Measurements from ENCODE around the gene DAB2. TPM values are rescaled to one million over a fixed set of nuclear protein-coding genes. Genes with fewer than 3 reads are reported as not detected.

DAB2 gene
- total and polyA plus RNA-seq, 4 donors, result 29.6 to 112 (median 69.8) TPM

DNA sequence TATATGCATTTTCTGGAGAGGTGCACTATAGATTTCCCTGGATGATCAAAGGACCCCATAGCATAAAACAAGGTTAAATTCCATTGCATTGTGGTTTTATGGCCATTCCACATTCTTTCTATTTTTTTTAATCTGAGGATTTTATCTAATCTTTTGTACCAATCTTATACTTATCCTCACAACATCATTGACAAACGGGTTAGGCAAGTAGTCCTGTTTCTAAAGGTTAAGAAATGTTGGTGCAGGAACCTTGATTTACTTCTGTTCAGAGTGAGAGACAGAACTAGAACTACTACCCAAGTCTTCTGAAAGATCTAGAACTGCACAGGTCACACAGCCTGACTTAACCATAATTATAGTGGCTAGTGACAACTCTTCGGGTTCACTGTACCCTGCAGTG, 5.7 kb upstream of the DAB2 start:
- no peak for DNase-seq
- H3K36me3 ChIP-seq (ENCODE audit: control insufficient read depth in 4 of 4, insufficient read depth in 4 of 4, low read length in 4 of 4), result no peaks in the 10 kb centered on the region
- no peak overlapping the region for H3K9ac ChIP-seq (ENCODE audit: insufficient read depth in 1 of 2, low read length in 2 of 2)
- H3K4me3 ChIP-seq, result no peak overlapping the region
- TF ChIP-seq, protein P1, sequence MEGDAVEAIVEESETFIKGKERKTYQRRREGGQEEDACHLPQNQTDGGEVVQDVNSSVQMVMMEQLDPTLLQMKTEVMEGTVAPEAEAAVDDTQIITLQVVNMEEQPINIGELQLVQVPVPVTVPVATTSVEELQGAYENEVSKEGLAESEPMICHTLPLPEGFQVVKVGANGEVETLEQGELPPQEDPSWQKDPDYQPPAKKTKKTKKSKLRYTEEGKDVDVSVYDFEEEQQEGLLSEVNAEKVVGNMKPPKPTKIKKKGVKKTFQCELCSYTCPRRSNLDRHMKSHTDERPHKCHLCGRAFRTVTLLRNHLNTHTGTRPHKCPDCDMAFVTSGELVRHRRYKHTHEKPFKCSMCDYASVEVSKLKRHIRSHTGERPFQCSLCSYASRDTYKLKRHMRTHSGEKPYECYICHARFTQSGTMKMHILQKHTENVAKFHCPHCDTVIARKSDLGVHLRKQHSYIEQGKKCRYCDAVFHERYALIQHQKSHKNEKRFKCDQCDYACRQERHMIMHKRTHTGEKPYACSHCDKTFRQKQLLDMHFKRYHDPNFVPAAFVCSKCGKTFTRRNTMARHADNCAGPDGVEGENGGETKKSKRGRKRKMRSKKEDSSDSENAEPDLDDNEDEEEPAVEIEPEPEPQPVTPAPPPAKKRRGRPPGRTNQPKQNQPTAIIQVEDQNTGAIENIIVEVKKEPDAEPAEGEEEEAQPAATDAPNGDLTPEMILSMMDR (IDR thresholded peaks at IDR 0.05; ENCODE audit: control extremely low read depth, extremely low read depth), result no peak
- no peaks in the 10 kb centered on the region for H3K27me3 ChIP-seq (ENCODE audit: control insufficient read depth in 3 of 3, insufficient read depth in 3 of 3, low read length in 2 of 3)
- no peaks in the 10 kb centered on the region for H3K9me3 ChIP-seq (ENCODE audit: control insufficient read depth in 4 of 4, insufficient read depth in 3 of 4, low read length in 3 of 4)
- no peak overlapping the region for H3K27ac ChIP-seq (ENCODE audit: low read depth in 1 of 2, low read length in 1 of 2)
- ATAC-seq (ENCODE audit: insufficient read depth, low FRiP score), result no peak
- WGBS, 2 donors, result 78 to 83% methylated on average over 2 of the region's 2 CpGs
- peaks cover 0 to 25% (median 6%) of the 10 kb centered on the region in 5 donors for H3K4me1 ChIP-seq (ENCODE audit: control insufficient read depth in 5 of 5, insufficient read depth in 5 of 5, low read length in 5 of 5)

DNA sequence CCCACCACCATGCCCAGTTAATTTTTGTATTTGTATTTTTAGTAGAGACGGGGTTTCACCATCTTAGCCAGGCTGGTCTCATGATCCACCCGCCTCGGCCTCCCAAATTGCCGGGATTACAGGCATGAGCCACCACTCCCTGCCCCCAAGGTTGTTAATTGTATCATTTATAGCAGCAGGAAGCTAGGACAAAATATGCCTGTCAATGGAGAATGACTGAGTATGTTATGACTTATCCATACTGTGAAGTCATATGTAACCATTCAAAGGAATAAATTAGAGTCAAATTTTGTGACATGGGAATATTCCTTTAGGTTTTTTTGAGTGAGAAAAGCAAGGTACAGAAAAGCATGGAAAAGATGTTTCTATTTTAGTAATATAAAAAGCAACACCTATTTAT, 3.9 kb upstream of the DAB2 start:
- WGBS, 2 donors, result 93 to 95% methylated on average over 4 of the region's 4 CpGs

DNA sequence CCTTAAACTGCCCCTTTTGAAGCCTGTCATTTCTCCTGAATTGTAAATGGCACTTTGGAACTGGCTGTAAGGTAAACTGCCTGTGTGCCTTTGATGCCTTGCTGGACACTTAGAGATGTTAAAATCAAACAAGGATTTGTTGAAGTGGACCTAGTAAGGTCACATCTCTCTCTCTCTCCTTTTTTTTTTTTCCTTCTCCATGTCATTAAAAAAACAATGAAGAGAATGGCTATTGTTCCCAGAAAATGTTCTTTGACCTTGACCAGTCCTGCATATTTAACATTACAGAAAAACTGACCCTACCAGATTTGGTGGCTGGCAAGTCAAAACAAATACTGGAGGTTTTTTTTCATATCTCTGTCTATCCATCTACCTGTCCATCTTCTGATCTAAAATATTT, 2.9 kb upstream of the DAB2 start:
- TF ChIP-seq, protein P1 (IDR thresholded peaks at IDR 0.05; ENCODE audit: control extremely low read depth, extremely low read depth), result no peak
- ATAC-seq (ENCODE audit: insufficient read depth, low FRiP score) (no peak), DNase-seq (no peak)
- no peak overlapping the region for H3K9ac ChIP-seq (ENCODE audit: insufficient read depth in 1 of 2, low read length in 2 of 2)
- no peaks in the 10 kb centered on the region for H3K27me3 ChIP-seq (ENCODE audit: control insufficient read depth in 3 of 3, insufficient read depth in 3 of 3, low read length in 2 of 3)
- H3K27ac ChIP-seq (ENCODE audit: low read depth in 1 of 2, low read length in 1 of 2), result no peak overlapping the region
- H3K9me3 ChIP-seq (ENCODE audit: control insufficient read depth in 4 of 4, insufficient read depth in 3 of 4, low read length in 3 of 4), result no peaks in the 10 kb centered on the region
- no peak overlapping the region for H3K4me3 ChIP-seq
- H3K4me1 ChIP-seq (ENCODE audit: control insufficient read depth in 5 of 5, insufficient read depth in 5 of 5, low read length in 5 of 5), result peaks cover 0 to 41% (median 6%) of the 10 kb centered on the region in 5 donors
- H3K36me3 ChIP-seq (ENCODE audit: control insufficient read depth in 4 of 4, insufficient read depth in 4 of 4, low read length in 4 of 4), result peaks cover 0 to 3% (median 0%) of the 10 kb centered on the region in 4 donors

More for the DNA sequence above, 3.9 kb upstream of the DAB2 start:
- H3K4me3 ChIP-seq, result no peak overlapping the region
- ATAC-seq (ENCODE audit: insufficient read depth, low FRiP score) (no peak), DNase-seq (no peak)
- no peaks in the 10 kb centered on the region for H3K9me3 ChIP-seq (ENCODE audit: control insufficient read depth in 4 of 4, insufficient read depth in 3 of 4, low read length in 3 of 4)
- H3K9ac ChIP-seq (ENCODE audit: insufficient read depth in 1 of 2, low read length in 2 of 2), result no peak overlapping the region
- H3K27ac ChIP-seq (ENCODE audit: low read depth in 1 of 2, low read length in 1 of 2), result no peak overlapping the region
- H3K36me3 ChIP-seq (ENCODE audit: control insufficient read depth in 4 of 4, insufficient read depth in 4 of 4, low read length in 4 of 4), result no peaks in the 10 kb centered on the region
- H3K27me3 ChIP-seq (ENCODE audit: control insufficient read depth in 3 of 3, insufficient read depth in 3 of 3, low read length in 2 of 3), result no peaks in the 10 kb centered on the region
- peaks cover 0 to 31% (median 6%) of the 10 kb centered on the region in 5 donors for H3K4me1 ChIP-seq (ENCODE audit: control insufficient read depth in 5 of 5, insufficient read depth in 5 of 5, low read length in 5 of 5)
- TF ChIP-seq, protein P1 (IDR thresholded peaks at IDR 0.05; ENCODE audit: control extremely low read depth, extremely low read depth), result no peak

DNA sequence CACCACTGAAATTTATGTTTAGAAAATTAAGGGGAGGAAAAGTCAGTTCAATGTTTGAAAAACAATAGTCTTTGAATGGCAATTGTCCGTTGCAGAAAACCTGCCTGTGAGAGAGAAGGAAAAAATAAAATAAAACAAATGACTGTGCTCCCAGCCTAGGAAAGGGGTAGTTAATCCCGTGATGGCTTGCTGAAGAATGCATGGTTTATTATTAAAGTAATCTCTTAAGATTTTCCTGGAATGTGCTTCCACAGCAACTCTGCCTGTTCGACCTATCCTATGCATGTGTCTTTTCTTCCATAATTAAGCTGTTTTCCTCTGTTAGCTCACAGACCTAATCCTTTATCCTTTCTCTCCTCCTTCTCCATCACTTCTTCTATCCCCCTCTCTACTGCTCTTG, 2.4 kb upstream of the DAB2 start:
- H3K27ac ChIP-seq (ENCODE audit: low read depth in 1 of 2, low read length in 1 of 2), result no peak overlapping the region
- no peaks in the 10 kb centered on the region for H3K27me3 ChIP-seq (ENCODE audit: control insufficient read depth in 3 of 3, insufficient read depth in 3 of 3, low read length in 2 of 3)
- peaks cover 0 to 3% (median 0%) of the 10 kb centered on the region in 4 donors for H3K36me3 ChIP-seq (ENCODE audit: control insufficient read depth in 4 of 4, insufficient read depth in 4 of 4, low read length in 4 of 4)
- no peak overlapping the region for H3K9ac ChIP-seq (ENCODE audit: insufficient read depth in 1 of 2, low read length in 2 of 2)
- H3K9me3 ChIP-seq (ENCODE audit: control insufficient read depth in 4 of 4, insufficient read depth in 3 of 4, low read length in 3 of 4), result no peaks in the 10 kb centered on the region
- ATAC-seq (ENCODE audit: insufficient read depth, low FRiP score) (no peak), DNase-seq (peak in 1 of 3 donors; percentile 39)
- 45 to 69% methylated on average over 3 of the region's 3 CpGs for WGBS, 2 donors
- no peak overlapping the region for H3K4me3 ChIP-seq
- TF ChIP-seq, protein P1 (IDR thresholded peaks at IDR 0.05; ENCODE audit: control extremely low read depth, extremely low read depth), result no peak
- peaks cover 0 to 45% (median 6%) of the 10 kb centered on the region in 5 donors for H3K4me1 ChIP-seq (ENCODE audit: control insufficient read depth in 5 of 5, insufficient read depth in 5 of 5, low read length in 5 of 5)

Data from lung (tissue), 12 donors.